HUES64 (cell line): ENCODE results near the gene MFNG.

ENCODE experiments used
- H3K27ac ChIP-seq: 2 replicates; pipeline ENCODE4 v1.7.0; 2013; ENCODE audit warnings: low read depth, low read length, inconsistent platforms
- H3K27me3 ChIP-seq: 2 replicates; pipeline ENCODE4 v1.6.1; 2013; ENCODE audit warnings: mild to moderate bottlenecking, low read length; ENCODE audit not compliant: insufficient read depth
- H3K36me3 ChIP-seq: 2 replicates; pipeline ENCODE4 v1.6.1; 2013; ENCODE audit warnings: mild to moderate bottlenecking, low read length; ENCODE audit not compliant: insufficient read depth
- H3K4me1 ChIP-seq: 2 replicates; pipeline ENCODE4 v1.6.1; 2013; ENCODE audit warnings: mild to moderate bottlenecking, low read length, moderate library complexity; ENCODE audit not compliant: insufficient read depth
- H3K4me3 ChIP-seq: 2 replicates; pipeline ENCODE4 v1.5.1; 2013; ENCODE audit warnings: mild to moderate bottlenecking, low read length, moderate library complexity
- H3K9ac ChIP-seq: 2 replicates; pipeline ENCODE4 v1.6.1; 2013; ENCODE audit warnings: mild to moderate bottlenecking, low read depth, low read length
- H3K9me3 ChIP-seq: 2 replicates; pipeline ENCODE4 v1.6.1; 2013; ENCODE audit warnings: low read depth, low read length; ENCODE audit not compliant: insufficient read depth
- WGBS: fragments of 150-250, 120-280 bp; methylation state at CpG from one replicate; pipeline ENCODE4 v1.1.7; 2013; ENCODE audit warnings: missing lambda C conversion rate; 5-methylcytosine and 5-hydroxymethylcytosine counted together

MFNG gene

DNA sequence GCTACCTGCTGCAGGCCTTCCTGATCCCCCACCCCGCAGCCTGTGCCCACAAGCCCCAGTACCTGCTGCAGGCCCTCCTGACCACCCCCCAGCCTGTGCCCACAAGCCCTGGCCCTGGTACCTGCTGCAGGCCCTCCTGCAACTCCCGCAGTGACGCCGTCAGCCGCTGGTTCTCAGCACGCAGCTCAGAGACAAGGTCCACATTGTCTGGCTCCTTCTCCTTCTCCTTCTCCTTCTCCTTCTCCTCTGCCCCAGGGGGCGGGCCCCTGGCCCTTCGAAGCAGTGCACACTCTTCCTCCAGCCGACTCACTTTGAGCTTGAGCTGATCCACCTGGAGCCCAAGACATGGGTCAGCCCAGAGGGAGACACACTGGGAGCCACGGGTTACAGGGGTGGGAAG lies 23.9 kb upstream of the MFNG start:
- H3K36me3 ChIP-seq, result 0 out of 2 replicates have a peak, but pooled peaks cover 5% of the 10 kb centered on the region
- H3K9ac ChIP-seq, result no peak overlapping the region
- H3K27me3 ChIP-seq, result no peaks in the 10 kb centered on the region
- WGBS, result 94% methylated on average over 10 of the region's 10 CpGs
- no peaks in the 10 kb centered on the region for H3K9me3 ChIP-seq
- no peak overlapping the region for H3K4me3 ChIP-seq
- no peak overlapping the region for H3K27ac ChIP-seq
- no peaks in the 10 kb centered on the region; the same call in 1 of the 2 replicates for H3K4me1 ChIP-seq

DNA sequence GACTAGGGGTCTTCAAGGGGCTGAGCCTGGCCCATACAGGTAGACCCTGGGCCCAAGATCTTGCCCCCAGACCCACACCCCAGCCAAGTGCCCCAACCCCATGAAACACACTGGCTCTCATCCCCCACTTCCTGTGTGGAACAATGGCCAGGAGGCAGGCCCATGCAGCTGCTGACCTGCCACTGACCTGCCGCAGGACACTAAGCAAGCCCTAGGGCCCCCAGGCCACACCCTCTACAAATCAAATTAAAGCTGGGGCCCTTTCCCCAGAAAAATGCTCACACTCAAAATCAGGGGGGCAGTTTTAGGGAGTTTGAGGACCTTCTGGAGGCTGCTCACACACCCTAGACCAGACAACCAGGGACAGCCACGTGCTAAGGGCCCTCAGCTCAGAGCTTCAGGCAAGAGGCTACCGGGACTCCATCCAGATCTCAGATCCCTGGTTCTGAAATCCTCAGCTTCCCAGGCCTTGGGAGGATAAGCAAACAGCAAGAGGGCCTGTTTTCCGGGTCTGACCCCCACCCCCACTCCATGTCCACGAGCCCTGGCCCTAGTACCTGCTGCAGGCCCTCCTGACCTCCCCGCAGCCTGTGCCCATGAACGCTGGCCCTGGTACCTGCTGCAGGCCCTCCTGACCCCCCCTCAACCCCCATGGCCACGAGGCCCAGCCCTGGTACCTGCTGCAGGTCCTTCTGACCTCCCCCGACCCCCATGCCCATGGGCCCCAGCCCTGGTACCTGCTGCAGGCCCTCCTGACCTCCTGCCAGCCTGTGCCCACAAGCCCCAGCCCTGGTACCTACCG lies 23.1 kb upstream of the MFNG start:
- Histone ChIP-seq H3K27me3 (no peaks in the 10 kb centered on the region), H3K4me1 (no peaks in the 10 kb centered on the region; the same call in 1 of the 2 replicates), H3K27ac (no peak overlapping the region), H3K36me3 (0 out of 2 replicates have a peak, but pooled peaks cover 4% of the 10 kb centered on the region), H3K9me3 (no peaks in the 10 kb centered on the region), H3K9ac (no peak overlapping the region), H3K4me3 (no peak overlapping the region)
- WGBS, result 84% methylated on average over 9 of the region's 10 CpGs

DNA sequence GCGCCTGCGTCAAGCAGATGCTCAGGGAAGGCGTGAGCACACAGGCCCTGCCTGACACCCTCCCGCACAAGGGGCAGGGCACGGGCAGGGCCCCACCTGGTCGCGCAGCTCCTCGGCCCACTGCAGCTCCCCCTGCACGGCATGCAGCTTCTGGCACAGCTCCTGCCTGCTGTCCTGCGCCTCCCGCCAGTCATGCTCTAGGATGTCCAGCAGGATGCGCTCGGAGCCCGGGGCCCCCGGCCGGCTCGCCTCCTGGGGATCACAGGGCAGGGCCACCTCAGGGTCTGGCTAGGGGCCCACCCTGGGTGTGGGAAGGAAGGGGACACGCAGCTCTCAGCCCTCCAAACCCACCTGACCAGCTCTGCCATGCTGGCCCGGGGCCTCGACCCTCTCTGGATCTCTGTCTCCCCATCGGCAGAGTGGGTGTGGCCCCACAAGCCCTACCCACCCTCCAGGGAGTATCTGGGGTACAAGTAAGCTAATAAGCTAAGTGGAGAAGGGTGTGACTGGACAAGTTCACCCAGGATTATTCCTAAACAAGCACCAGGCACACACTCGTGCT lies 22.3 kb upstream of the MFNG start:
- Histone ChIP-seq H3K27ac (no peak overlapping the region), H3K9ac (0 out of 2 replicates have a peak overlapping the region, but pooled peaks have one; percentile 38), H3K27me3 (no peaks in the 10 kb centered on the region), H3K4me3 (no peak overlapping the region), H3K9me3 (no peaks in the 10 kb centered on the region), H3K36me3 (0 out of 2 replicates have a peak, but pooled peaks cover 7% of the 10 kb centered on the region), H3K4me1 (no peaks in the 10 kb centered on the region; the same call in 1 of the 2 replicates)
- WGBS, result 91% methylated on average over 19 of the region's 22 CpGs

DNA sequence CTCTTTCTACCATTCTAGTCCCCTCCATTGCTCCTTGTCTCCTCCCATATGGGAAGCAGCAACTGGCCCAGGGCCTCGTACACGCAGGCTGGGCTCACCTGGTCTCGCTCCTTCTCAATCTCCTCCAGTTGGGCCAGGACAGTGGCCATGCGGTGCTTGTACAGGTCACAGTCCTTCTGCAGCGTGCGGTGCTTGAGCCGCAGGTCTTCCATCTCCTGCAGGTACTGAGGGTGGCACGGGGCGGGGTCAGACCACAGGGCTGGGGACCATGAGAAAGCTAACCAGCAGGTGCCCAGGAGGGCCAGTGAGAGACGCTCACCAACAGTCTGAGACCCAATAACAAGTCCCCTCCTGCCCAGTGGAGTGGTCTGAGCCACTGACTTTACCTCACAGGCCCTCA lies 21.5 kb upstream of the MFNG start:
- WGBS, result 94% methylated on average over 10 of the region's 10 CpGs
- H3K9me3 ChIP-seq, result no peaks in the 10 kb centered on the region
- H3K27me3 ChIP-seq, result no peaks in the 10 kb centered on the region
- no peaks in the 10 kb centered on the region; the same call in 1 of the 2 replicates for H3K4me1 ChIP-seq
- H3K27ac ChIP-seq, result no peak overlapping the region
- H3K4me3 ChIP-seq, result no peak overlapping the region
- 0 out of 2 replicates have a peak, but pooled peaks cover 7% of the 10 kb centered on the region for H3K36me3 ChIP-seq
- H3K9ac ChIP-seq, result no peak overlapping the region

DNA sequence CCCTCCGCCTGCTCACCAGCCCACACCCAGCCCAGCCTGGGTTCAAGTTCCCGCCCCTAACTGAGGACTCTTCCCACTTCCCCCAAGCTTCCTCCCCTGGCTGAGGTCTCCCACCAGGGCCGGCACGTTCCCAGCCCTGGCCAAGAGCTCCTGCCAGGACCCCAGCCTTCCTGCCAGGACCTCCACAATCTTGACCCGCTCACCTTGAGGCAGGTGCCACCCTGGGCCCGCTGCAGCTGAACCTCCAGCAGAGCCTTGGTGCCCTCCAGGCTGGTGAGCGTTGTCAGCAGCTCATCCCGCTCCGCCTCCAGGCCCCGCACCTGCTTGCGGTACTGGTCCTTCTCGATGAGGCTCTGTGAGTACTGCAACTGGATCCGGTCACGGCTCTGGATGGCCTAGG lies 19.8 kb upstream of the MFNG start:
- Histone ChIP-seq H3K27me3 (no peaks in the 10 kb centered on the region), H3K27ac (no peak overlapping the region), H3K9ac (no peak overlapping the region), H3K9me3 (no peaks in the 10 kb centered on the region), H3K36me3 (0 out of 2 replicates have a peak, but pooled peaks cover 7% of the 10 kb centered on the region), H3K4me1 (peaks cover 8% of the 10 kb centered on the region), H3K4me3 (no peak overlapping the region)
- WGBS, result 92% methylated on average over 14 of the region's 14 CpGs

DNA sequence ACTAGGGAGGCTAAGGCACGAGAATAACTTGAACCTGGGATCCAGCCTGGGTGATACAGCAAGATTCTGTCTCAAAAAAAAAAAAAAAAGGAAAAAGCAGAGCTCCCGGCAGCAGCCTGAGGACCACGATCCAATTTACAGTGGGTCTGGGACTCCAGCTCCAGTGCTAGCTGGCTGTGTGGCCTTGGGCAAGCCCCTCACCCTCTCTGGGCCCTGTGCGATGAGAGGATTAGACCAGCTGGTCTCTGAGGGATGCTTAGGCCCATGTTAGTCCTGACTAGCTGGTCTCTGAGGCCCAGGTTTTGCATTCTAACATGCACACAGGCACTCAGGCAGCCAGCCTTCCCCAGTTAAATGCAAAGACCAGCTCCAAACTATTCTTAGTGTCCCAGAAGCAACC lies 19.4 kb upstream of the MFNG start:
- Histone ChIP-seq H3K4me3 (no peak overlapping the region), H3K9ac (no peak overlapping the region), H3K9me3 (no peaks in the 10 kb centered on the region), H3K27ac (no peak overlapping the region), H3K4me1 (peaks cover 8% of the 10 kb centered on the region), H3K27me3 (no peaks in the 10 kb centered on the region), H3K36me3 (0 out of 2 replicates have a peak, but pooled peaks cover 7% of the 10 kb centered on the region)
- 94% methylated on average over 4 of the region's 4 CpGs for WGBS

DNA sequence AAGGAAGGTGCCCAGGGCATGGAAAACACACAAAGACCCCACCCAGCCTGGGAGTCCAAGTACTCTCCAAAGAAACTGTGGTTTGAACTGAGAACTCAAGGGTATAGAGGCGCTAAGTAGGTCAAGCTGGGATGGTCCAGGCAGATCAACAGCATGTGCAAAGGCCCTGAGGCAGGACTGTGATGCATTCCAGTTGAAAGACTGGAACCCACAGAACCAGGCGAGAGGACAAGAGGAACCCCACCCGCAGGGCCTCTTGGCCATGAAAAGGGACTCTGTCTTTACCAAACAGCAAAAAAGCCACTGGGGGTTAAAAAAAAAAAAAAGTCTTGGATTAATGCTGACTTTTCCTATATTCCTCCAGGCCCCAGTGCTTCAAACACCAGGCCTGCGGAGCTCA lies 18.8 kb upstream of the MFNG start:
- peaks cover 8% of the 10 kb centered on the region for H3K4me1 ChIP-seq
- no peak overlapping the region for H3K9ac ChIP-seq
- 90% methylated on average over 4 of the region's 4 CpGs for WGBS
- H3K27me3 ChIP-seq, result no peaks in the 10 kb centered on the region
- H3K27ac ChIP-seq, result no peak overlapping the region
- H3K4me3 ChIP-seq, result no peak overlapping the region
- no peaks in the 10 kb centered on the region for H3K9me3 ChIP-seq
- H3K36me3 ChIP-seq, result 0 out of 2 replicates have a peak, but pooled peaks cover 7% of the 10 kb centered on the region

DNA sequence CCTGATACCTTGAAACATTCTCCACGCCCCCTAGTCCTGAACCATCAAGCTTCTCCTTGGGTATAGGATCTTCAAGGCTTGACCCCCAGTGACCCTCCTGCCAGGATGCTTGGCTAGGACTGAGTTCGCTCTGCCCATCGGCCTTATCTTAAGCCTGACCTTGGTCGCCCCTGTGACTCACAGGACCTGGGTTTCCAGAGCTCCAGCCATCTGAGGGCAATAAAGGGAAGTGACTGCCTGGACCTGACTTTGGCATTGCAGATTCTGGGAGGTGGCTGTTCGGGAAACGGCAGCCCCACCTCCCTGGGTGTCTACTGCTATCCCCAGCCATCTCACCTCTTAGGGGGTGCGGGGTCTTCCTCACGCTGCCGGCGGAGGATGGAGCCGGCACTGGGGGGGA lies 17.7 kb upstream of the MFNG start:
- Histone ChIP-seq H3K27me3 (no peaks in the 10 kb centered on the region), H3K36me3 (0 out of 2 replicates have a peak, but pooled peaks cover 7% of the 10 kb centered on the region), H3K27ac (no peak overlapping the region), H3K9ac (no peak overlapping the region), H3K9me3 (no peaks in the 10 kb centered on the region), H3K4me1 (peaks cover 8% of the 10 kb centered on the region), H3K4me3 (no peak overlapping the region)
- 92% methylated on average over 11 of the region's 11 CpGs for WGBS

DNA sequence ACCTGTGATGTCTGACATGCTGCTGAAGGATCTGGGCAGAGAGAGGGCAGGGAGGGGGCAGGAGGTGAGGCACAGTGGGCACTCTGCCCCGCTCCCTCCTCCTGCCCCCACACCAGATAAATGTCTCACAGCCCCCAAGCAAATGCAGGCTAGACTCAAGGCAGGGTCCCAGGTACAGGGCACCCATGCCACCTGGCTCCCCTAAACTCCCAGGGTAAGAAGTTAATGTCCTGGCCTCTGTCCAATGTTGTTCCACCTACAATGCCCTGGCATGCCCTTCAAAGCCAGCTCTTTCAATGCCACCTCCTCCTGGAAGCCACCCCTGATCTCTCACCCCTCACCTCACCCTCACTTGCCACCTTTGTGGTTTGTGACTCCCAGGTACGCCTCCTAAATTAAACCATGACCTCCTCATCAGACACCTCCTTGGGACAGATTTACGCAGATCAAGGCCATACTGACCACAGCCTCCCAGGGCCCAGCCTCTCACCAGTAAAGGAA lies 17.0 kb upstream of the MFNG start:
- Histone ChIP-seq H3K9ac (no peak overlapping the region), H3K4me1 (peaks cover 8% of the 10 kb centered on the region), H3K9me3 (no peaks in the 10 kb centered on the region), H3K27ac (no peak overlapping the region), H3K27me3 (no peaks in the 10 kb centered on the region), H3K4me3 (no peak overlapping the region), H3K36me3 (0 out of 2 replicates have a peak, but pooled peaks cover 7% of the 10 kb centered on the region)
- 87% methylated on average over 3 of the region's 3 CpGs for WGBS

DNA sequence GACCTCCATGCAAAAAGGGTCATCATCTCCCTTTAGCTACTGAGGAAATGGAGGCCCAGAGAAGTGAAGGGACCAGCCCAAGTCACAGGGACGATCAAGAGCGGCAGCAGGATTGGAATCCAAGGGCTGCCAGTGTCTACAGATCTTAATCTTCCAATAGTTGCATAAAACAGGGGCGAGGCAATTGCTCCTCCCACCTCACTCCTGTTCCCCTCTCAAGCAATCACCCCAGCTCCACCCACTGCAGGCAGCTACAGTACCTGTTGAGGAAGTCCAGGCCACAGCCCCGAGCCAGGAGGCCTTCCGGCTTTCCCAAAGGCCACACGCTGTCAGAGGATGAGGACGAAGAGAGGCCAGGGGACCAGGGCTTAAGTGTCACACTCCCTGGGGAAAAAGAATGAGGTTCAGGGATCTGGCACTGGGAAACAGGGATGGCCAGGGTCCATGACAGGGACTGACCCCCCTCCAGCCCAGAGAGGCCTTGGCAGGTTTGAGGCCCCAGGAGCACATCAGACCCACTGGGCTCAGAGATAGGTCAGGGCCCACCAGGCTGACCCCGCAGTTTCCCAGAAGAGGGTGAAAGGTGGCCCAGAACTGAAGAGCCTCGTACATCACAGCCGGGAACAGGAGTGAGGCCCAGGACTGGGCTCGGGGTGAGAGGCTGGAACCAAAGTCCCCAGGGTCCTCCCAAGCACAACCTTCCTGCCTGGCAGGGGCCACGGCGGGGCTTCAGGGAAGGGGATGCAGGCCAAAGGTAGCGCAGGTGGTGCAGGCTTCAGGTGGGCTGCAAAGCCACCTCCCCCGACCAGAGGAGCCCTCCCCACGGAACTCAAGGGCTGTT lies 16.4 kb upstream of the MFNG start:
- whole genome bisulfite sequencing, result 90% methylated on average over 16 of the region's 16 CpGs
- Histone ChIP-seq H3K4me3 (no peak overlapping the region), H3K4me1 (peaks cover 8% of the 10 kb centered on the region), H3K36me3 (0 out of 2 replicates have a peak, but pooled peaks cover 7% of the 10 kb centered on the region), H3K9me3 (no peaks in the 10 kb centered on the region), H3K27ac (no peak overlapping the region), H3K9ac (no peak overlapping the region), H3K27me3 (no peaks in the 10 kb centered on the region)
